ENCODE results near the gene EME2.
A peak's percentile ranks its signal among the peaks of the same experiment; 100 is the strongest.

EME2 gene

GRCh38 chr16:1788095-1788707 lies 15.6 kb downstream of the EME2 start:
- H3K4me2 ChIP-seq (ENCODE audit: insufficient read depth, low read length): no peak overlapping the region
- H3K27ac ChIP-seq (ENCODE audit: low read length): no peak overlapping the region
- peaks cover 79% of the 10 kb centered on the region for H4K20me1 ChIP-seq (ENCODE audit: insufficient read depth, low read length)
- H3K36me3 ChIP-seq (ENCODE audit: insufficient read depth, low read length): peaks cover 65% of the 10 kb centered on the region
- no peaks in the 10 kb centered on the region for H3K9me3 ChIP-seq (ENCODE audit: insufficient read depth, low read length, severe bottlenecking)
- peaks cover 49% of the 10 kb centered on the region for H3K79me2 ChIP-seq (ENCODE audit: insufficient read depth, low read length)
- H3K4me3 ChIP-seq (ENCODE audit: low read depth in 1 of 2, low read length in 2 of 2): no peak overlapping the region
- H3K27me3 ChIP-seq (ENCODE audit: insufficient read depth, low read length, poor library complexity): no peaks in the 10 kb centered on the region
- no peak for ATAC-seq (ENCODE audit: insufficient read depth, low read depth)
- no peak overlapping the region for H2AFZ ChIP-seq (ENCODE audit: low read depth, low read length)
- DNase-seq: no peak
- peaks cover 25% of the 10 kb centered on the region for H3K4me1 ChIP-seq (ENCODE audit: insufficient read depth, low read length)
- H3K9ac ChIP-seq (ENCODE audit: low read depth, low read length): no peak overlapping the region
- no peak for TF ChIP-seq CTCF (IDR thresholded peaks at IDR 0.05; ENCODE audit: borderline replicate concordance, extremely low read depth, low read length, poor library complexity, severe bottlenecking)
- no peak for TF ChIP-seq EZH2 (IDR thresholded peaks at IDR 0.05; ENCODE audit: borderline replicate concordance, low read depth, low read length, severe bottlenecking)

GRCh38 chr16:1788708-1789100 lies 16.1 kb downstream of the EME2 start:
- H3K4me3 ChIP-seq (ENCODE audit: low read depth in 1 of 2, low read length in 2 of 2): no peak overlapping the region
- peaks cover 45% of the 10 kb centered on the region for H3K79me2 ChIP-seq (ENCODE audit: insufficient read depth, low read length)
- H3K36me3 ChIP-seq (ENCODE audit: insufficient read depth, low read length): peaks cover 63% of the 10 kb centered on the region
- H4K20me1 ChIP-seq (ENCODE audit: insufficient read depth, low read length): peaks cover 76% of the 10 kb centered on the region
- no peak for TF ChIP-seq EZH2 (IDR thresholded peaks at IDR 0.05; ENCODE audit: borderline replicate concordance, low read depth, low read length, severe bottlenecking)
- no peak for TF ChIP-seq CTCF (IDR thresholded peaks at IDR 0.05; ENCODE audit: borderline replicate concordance, extremely low read depth, low read length, poor library complexity, severe bottlenecking)
- no peaks in the 10 kb centered on the region for H3K27me3 ChIP-seq (ENCODE audit: insufficient read depth, low read length, poor library complexity)
- no peak overlapping the region for H2AFZ ChIP-seq (ENCODE audit: low read depth, low read length)
- H3K4me1 ChIP-seq (ENCODE audit: insufficient read depth, low read length): peaks cover 24% of the 10 kb centered on the region
- DNase-seq (no peak), ATAC-seq (ENCODE audit: insufficient read depth, low read depth) (peak; percentile 18; the same call in 1 of the 3 replicates)
- no peak overlapping the region for H3K4me2 ChIP-seq (ENCODE audit: insufficient read depth, low read length)
- no peaks in the 10 kb centered on the region for H3K9me3 ChIP-seq (ENCODE audit: insufficient read depth, low read length, severe bottlenecking)
- H3K27ac ChIP-seq (ENCODE audit: low read length): no peak overlapping the region
- H3K9ac ChIP-seq (ENCODE audit: low read depth, low read length): no peak overlapping the region

- Histone ChIP-seq H3K4me1 (ENCODE audit: insufficient read depth, low read length) (peaks cover 15% of the 10 kb centered on the region), H3K4me3 (ENCODE audit: low read depth in 1 of 2, low read length in 2 of 2) (no peak overlapping the region), H3K79me2 (ENCODE audit: insufficient read depth, low read length) (peaks cover 36% of the 10 kb centered on the region), H3K4me2 (ENCODE audit: insufficient read depth, low read length) (no peak overlapping the region), H3K27ac (ENCODE audit: low read length) (no peak overlapping the region), H2AFZ (ENCODE audit: low read depth, low read length) (no peak overlapping the region), H3K36me3 (ENCODE audit: insufficient read depth, low read length) (peaks cover 63% of the 10 kb centered on the region), H3K27me3 (ENCODE audit: insufficient read depth, low read length, poor library complexity) (no peaks in the 10 kb centered on the region), H4K20me1 (ENCODE audit: insufficient read depth, low read length) (peaks cover 67% of the 10 kb centered on the region), H3K9me3 (ENCODE audit: insufficient read depth, low read length, severe bottlenecking) (no peaks in the 10 kb centered on the region), H3K9ac (ENCODE audit: low read depth, low read length) (no peak overlapping the region)
- ATAC-seq (ENCODE audit: insufficient read depth, low read depth) (no peak), DNase-seq (peak; percentile 5)
- no peak for TF ChIP-seq CTCF (IDR thresholded peaks at IDR 0.05; ENCODE audit: borderline replicate concordance, extremely low read depth, low read length, poor library complexity, severe bottlenecking)
- no peak for TF ChIP-seq EZH2 (IDR thresholded peaks at IDR 0.05; ENCODE audit: borderline replicate concordance, low read depth, low read length, severe bottlenecking)
These were observed 17.0 kb downstream of the EME2 start for GRCh38 chr16:1789643-1790045.
